Esophagus muscularis mucosa (tissue), 3 donors: ENCODE data around the gene SUPT6H.

Experiments used
- POLR2A ChIP-seq: fragments of 450-650 bp; IDR thresholded peaks from one replicate; pipeline ENCODE4 v1.6.1; 2017; ENCODE audit warnings: antibody characterized with exemption, moderate library complexity, mild to moderate bottlenecking, low read depth
- TF ChIP-seq, protein P1 (sequence below), 3 experiments: fragments of 200-600 bp in 2 of 3; fragments of 450-650 bp in 1 of 3; sonication (generic) in 2 of 3; IDR thresholded peaks; one replicate each; pipeline ENCODE4 v1.5.1; 2017 to 2019; ENCODE audit warnings: antibody characterized with exemption in 3 of 3, mild to moderate bottlenecking in 2 of 3, moderate library complexity in 1 of 3

- no peak for TF ChIP-seq POLR2A
- TF ChIP-seq, protein P1, sequence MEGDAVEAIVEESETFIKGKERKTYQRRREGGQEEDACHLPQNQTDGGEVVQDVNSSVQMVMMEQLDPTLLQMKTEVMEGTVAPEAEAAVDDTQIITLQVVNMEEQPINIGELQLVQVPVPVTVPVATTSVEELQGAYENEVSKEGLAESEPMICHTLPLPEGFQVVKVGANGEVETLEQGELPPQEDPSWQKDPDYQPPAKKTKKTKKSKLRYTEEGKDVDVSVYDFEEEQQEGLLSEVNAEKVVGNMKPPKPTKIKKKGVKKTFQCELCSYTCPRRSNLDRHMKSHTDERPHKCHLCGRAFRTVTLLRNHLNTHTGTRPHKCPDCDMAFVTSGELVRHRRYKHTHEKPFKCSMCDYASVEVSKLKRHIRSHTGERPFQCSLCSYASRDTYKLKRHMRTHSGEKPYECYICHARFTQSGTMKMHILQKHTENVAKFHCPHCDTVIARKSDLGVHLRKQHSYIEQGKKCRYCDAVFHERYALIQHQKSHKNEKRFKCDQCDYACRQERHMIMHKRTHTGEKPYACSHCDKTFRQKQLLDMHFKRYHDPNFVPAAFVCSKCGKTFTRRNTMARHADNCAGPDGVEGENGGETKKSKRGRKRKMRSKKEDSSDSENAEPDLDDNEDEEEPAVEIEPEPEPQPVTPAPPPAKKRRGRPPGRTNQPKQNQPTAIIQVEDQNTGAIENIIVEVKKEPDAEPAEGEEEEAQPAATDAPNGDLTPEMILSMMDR (IDR thresholded peaks at IDR 0.05) = no peak
Measured at GRCh38 chr17:28641579-28641978, 20.4 kb upstream of the SUPT6H start.
